CD4-positive, alpha-beta T cell (primary cell): ENCODE results near the gene NTN4. TPM values are rescaled to one million over a fixed set of nuclear protein-coding genes. Genes with fewer than 3 reads are reported as not detected.

Experiments
- ATAC-seq: fragments of 200-7000 bp; cut with Tn5 transposase; one replicate; pipeline ENCODE4 v1.10.0; 2022; ENCODE audit warnings: mild to moderate bottlenecking; ENCODE audit not compliant: poor library complexity
- CTCF ChIA-PET: fragments of 350-600 bp; sonication (Branson Sonifier 250); formaldehyde crosslinking; loops from one replicate; lab custom pipeline; 2021; ENCODE audit warnings: antibody characterized with exemption, inconsistent platforms; lab: Charles Lee
- POLR2A ChIA-PET: fragments of 350-600 bp; sonication (Branson Sonifier 250); formaldehyde crosslinking; loops from one replicate; lab custom pipeline; 2021; ENCODE audit warnings: antibody characterized with exemption, inconsistent platforms; lab: Charles Lee
- DNase-seq, 14 experiments: peaks; one replicate each; pipeline ENCODE4 v3.0.0-alpha.2; 2013 to 2020; ENCODE audit warnings: mixed read lengths in 2 of 14
- H3K27ac ChIP-seq, 2 donors: one replicate each; pipeline versions ENCODE4 v1.5.1 to v1.7.0; 2013; ENCODE audit warnings: low read length in 2 of 2, low read depth in 1 of 2, mild to moderate bottlenecking in 1 of 2
- H3K27me3 ChIP-seq, 2 experiments: 1 replicate in 1 of 2; 2 replicates in 1 of 2; pipeline versions ENCODE4 v1.6.1 to v1.7.0; 2013; ENCODE audit warnings: low read length in 2 of 2, control low read depth in 1 of 2, mild to moderate bottlenecking in 1 of 2, moderate library complexity in 1 of 2; ENCODE audit not compliant: insufficient read depth in 2 of 2, control insufficient read depth in 1 of 2
- H3K36me3 ChIP-seq: one replicate; pipeline ENCODE4 v1.6.1; 2013; ENCODE audit warnings: low read length, control low read depth; ENCODE audit not compliant: insufficient read depth
- H3K4me1 ChIP-seq: one replicate; pipeline ENCODE4 v1.6.1; 2013; ENCODE audit warnings: low read length, control low read depth; ENCODE audit not compliant: insufficient read depth
- H3K4me3 ChIP-seq: one replicate; pipeline ENCODE4 v1.5.1; 2013; ENCODE audit warnings: mild to moderate bottlenecking, low read length, moderate library complexity
- H3K9me3 ChIP-seq, 2 experiments: 1 replicate in 1 of 2; 2 replicates in 1 of 2; pipeline versions ENCODE4 v1.6.1 to v1.7.0; 2013; ENCODE audit warnings: low read length in 2 of 2, mild to moderate bottlenecking in 2 of 2, control low read depth in 1 of 2, moderate library complexity in 1 of 2; ENCODE audit not compliant: control insufficient read depth in 1 of 2, insufficient read depth in 1 of 2
- H3K27ac Mint-ChIP-seq: one replicate; pipeline ENCODE4 v1.8.0; 2020; ENCODE audit warnings: mixed read lengths
- H3K27me3 Mint-ChIP-seq: one replicate; pipeline ENCODE4 v1.8.0; 2021; ENCODE audit warnings: mixed read lengths
- H3K36me3 Mint-ChIP-seq: one replicate; pipeline ENCODE4 v1.8.0; 2021; ENCODE audit warnings: low read depth, mixed read lengths
- H3K4me1 Mint-ChIP-seq: one replicate; pipeline ENCODE4 v1.8.0; 2021; ENCODE audit warnings: low read depth, mixed read lengths
- H3K4me3 Mint-ChIP-seq: one replicate; pipeline ENCODE4 v1.8.0; 2020; ENCODE audit warnings: mild to moderate bottlenecking, mixed read lengths
- H3K9me3 Mint-ChIP-seq: one replicate; pipeline ENCODE4 v1.8.0; 2020; ENCODE audit warnings: mixed read lengths
- intact Hi-C, 2 experiments: fragments of 100-400 bp; cut with DNase I in 1 of 2; cut with micrococcal nuclease in 1 of 2; formaldehyde crosslinking; loops; one replicate each; pipeline versions ENCODE4 v1.15.1 to v1.9.0; 2023 to 2025; cut with DNase I, micrococcal nuclease
- total RNA-seq, 174 experiments: library from RNA in 2 of 174; stranded (reverse) in 2 of 174; gene quantifications; one replicate each; pipeline ENCODE4 v1.2.3 and lab custom pipeline; 2021 to 2026
- TF ChIP-seq, protein P1 (sequence below): fragments of 200-600 bp; IDR thresholded peaks from one replicate; pipeline ENCODE4 v1.8.0; 2022; ENCODE audit warnings: antibody characterized with exemption, mild to moderate bottlenecking

The NTN4 gene
- total RNA-seq, 2 experiments from 2014 or later: 0.47 to 0.71 TPM

GRCh38 chr12:95701275-95701674 lies 89.3 kb downstream of the NTN4 start:
- POLR2A ChIA-PET: no interaction called here

GRCh38 chr12:95700316-95700785 lies 90.2 kb downstream of the NTN4 start:
- Histone ChIP-seq H3K27me3 (no peaks in the 10 kb centered on the region), H3K36me3 (no peaks in the 10 kb centered on the region), H3K27ac (no peak overlapping the region), H3K9me3 (no peaks in the 10 kb centered on the region), H3K4me3 (no peak overlapping the region), H3K4me1 (no peaks in the 10 kb centered on the region)
- ChIA-PET POLR2A (no interaction called here), CTCF (no interaction called here)
- no peaks in the 10 kb centered on the region for H3K36me3 Mint-ChIP-seq
- H3K4me1 Mint-ChIP-seq: no peaks in the 10 kb centered on the region
- intact Hi-C loops: no loop called here
- no peak for DNase-seq
- no peak for ATAC-seq
- no peak overlapping the region for H3K27ac Mint-ChIP-seq
- no peaks in the 10 kb centered on the region for H3K9me3 Mint-ChIP-seq
- TF ChIP-seq, protein P1, sequence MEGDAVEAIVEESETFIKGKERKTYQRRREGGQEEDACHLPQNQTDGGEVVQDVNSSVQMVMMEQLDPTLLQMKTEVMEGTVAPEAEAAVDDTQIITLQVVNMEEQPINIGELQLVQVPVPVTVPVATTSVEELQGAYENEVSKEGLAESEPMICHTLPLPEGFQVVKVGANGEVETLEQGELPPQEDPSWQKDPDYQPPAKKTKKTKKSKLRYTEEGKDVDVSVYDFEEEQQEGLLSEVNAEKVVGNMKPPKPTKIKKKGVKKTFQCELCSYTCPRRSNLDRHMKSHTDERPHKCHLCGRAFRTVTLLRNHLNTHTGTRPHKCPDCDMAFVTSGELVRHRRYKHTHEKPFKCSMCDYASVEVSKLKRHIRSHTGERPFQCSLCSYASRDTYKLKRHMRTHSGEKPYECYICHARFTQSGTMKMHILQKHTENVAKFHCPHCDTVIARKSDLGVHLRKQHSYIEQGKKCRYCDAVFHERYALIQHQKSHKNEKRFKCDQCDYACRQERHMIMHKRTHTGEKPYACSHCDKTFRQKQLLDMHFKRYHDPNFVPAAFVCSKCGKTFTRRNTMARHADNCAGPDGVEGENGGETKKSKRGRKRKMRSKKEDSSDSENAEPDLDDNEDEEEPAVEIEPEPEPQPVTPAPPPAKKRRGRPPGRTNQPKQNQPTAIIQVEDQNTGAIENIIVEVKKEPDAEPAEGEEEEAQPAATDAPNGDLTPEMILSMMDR: no peak
- peaks cover 9% of the 10 kb centered on the region for H3K27me3 Mint-ChIP-seq
- no peak overlapping the region for H3K4me3 Mint-ChIP-seq

More at GRCh38 chr12:95701275-95701674, 89.3 kb downstream of the NTN4 start:
- TF ChIP-seq, protein P1: no peak
- no peaks in the 10 kb centered on the region for H3K4me1 Mint-ChIP-seq
- ATAC-seq: no peak
- Histone ChIP-seq H3K4me3 (no peak overlapping the region), H3K27ac (no peak overlapping the region), H3K4me1 (no peaks in the 10 kb centered on the region), H3K36me3 (no peaks in the 10 kb centered on the region), H3K27me3 (no peaks in the 10 kb centered on the region), H3K9me3 (no peaks in the 10 kb centered on the region)
- H3K9me3 Mint-ChIP-seq: no peaks in the 10 kb centered on the region
- CTCF ChIA-PET: interaction anchor here (1.1 kb wide), 1 partner anchor 18 kb away, joined by 3 read pairs; no protein-coding TSS in a partner anchor
- no peak overlapping the region for H3K27ac Mint-ChIP-seq
- no peak for DNase-seq
- intact Hi-C loops: no loop called here
- no peaks in the 10 kb centered on the region for H3K36me3 Mint-ChIP-seq
- H3K4me3 Mint-ChIP-seq: no peak overlapping the region
- H3K27me3 Mint-ChIP-seq: peaks cover 13% of the 10 kb centered on the region

GRCh38 chr12:95699579-95699978 lies 91.0 kb downstream of the NTN4 start:
- Histone ChIP-seq H3K4me1 (no peaks in the 10 kb centered on the region), H3K36me3 (no peaks in the 10 kb centered on the region), H3K9me3 (no peaks in the 10 kb centered on the region), H3K4me3 (no peak overlapping the region), H3K27ac (no peak overlapping the region), H3K27me3 (no peaks in the 10 kb centered on the region)
- ATAC-seq (no peak), DNase-seq (no peak)
- H3K27ac Mint-ChIP-seq: no peak overlapping the region
- peaks cover 7% of the 10 kb centered on the region for H3K27me3 Mint-ChIP-seq
- no peaks in the 10 kb centered on the region for H3K36me3 Mint-ChIP-seq
- H3K9me3 Mint-ChIP-seq: no peaks in the 10 kb centered on the region
- intact Hi-C loops: no loop called here
- ChIA-PET CTCF (no interaction called here), POLR2A (no interaction called here)
- no peaks in the 10 kb centered on the region for H3K4me1 Mint-ChIP-seq
- TF ChIP-seq, protein P1: no peak
- H3K4me3 Mint-ChIP-seq: no peak overlapping the region
